GM12878 (cell line): Measurements from ENCODE around the gene RAB8A. TPM values are rescaled to one million over a fixed set of nuclear protein-coding genes. Genes with fewer than 3 reads are reported as not detected.

Experiments
- ATF3 ChIP-seq: IDR thresholded peaks from 2 replicates; pipeline ENCODE4 v1.6.1; 2011; ENCODE audit warnings: low read depth, mild to moderate bottlenecking, low read length, moderate library complexity, borderline replicate concordance; ENCODE audit errors: extremely low read depth
- BACH1 ChIP-seq: fragments of 450-650 bp; IDR thresholded peaks from 2 replicates; pipeline ENCODE4 v1.6.1; 2017; ENCODE audit warnings: mild to moderate bottlenecking, borderline replicate concordance
- BCL11A ChIP-seq: IDR thresholded peaks from 2 replicates; pipeline ENCODE4 v1.6.1; 2011; ENCODE audit warnings: low read depth, low read length
- BHLHE40 ChIP-seq, 2 experiments: fragments of 450-650 bp in 1 of 2; IDR thresholded peaks; 2 replicates each; pipeline ENCODE4 v1.6.1; 2011 to 2017; ENCODE audit warnings: low read depth in 2 of 2, borderline replicate concordance in 1 of 2, improper control_type of control experiment in 1 of 2, low read length in 1 of 2, mild to moderate bottlenecking in 1 of 2
- CBX3 ChIP-seq: fragments of 200-600 bp; sonication (generic); IDR thresholded peaks from 2 replicates; pipeline ENCODE4 v1.6.1; 2016; ENCODE audit warnings: low read depth, borderline replicate concordance
- CHD4 ChIP-seq: fragments of 200-600 bp; sonication (generic); IDR thresholded peaks from 2 replicates; pipeline ENCODE4 v1.6.1; 2016; ENCODE audit warnings: mild to moderate bottlenecking
- CREB1 ChIP-seq: IDR thresholded peaks from 2 replicates; pipeline ENCODE4 v1.6.1; 2012; ENCODE audit warnings: low read depth, mild to moderate bottlenecking, inconsistent platforms
- CREM ChIP-seq: IDR thresholded peaks from 2 replicates; pipeline ENCODE4 v1.6.1; 2014; ENCODE audit warnings: antibody characterized with exemption, low read depth
- CTCF ChIP-seq, 3 experiments: IDR thresholded peaks in 2 of 3; conservative IDR thresholded peaks in 1 of 3; 2 replicates each; pipeline ENCODE4 v1.5.1; 2011; ENCODE audit warnings: low read depth in 3 of 3, low read length in 3 of 3, mild to moderate bottlenecking in 3 of 3, control low read depth in 2 of 3, moderate library complexity in 2 of 3, inconsistent platforms in 1 of 3, mixed read lengths in 1 of 3; ENCODE audit not compliant: control insufficient read depth in 2 of 3, insufficient read depth in 1 of 3; ENCODE audit errors: extremely low read depth in 1 of 3
- E2F4 ChIP-seq: IDR thresholded peaks from 2 replicates; pipeline ENCODE4 v1.6.1; 2012; ENCODE audit warnings: low read depth, low read length, improper control_type of control experiment
- FOS ChIP-seq: IDR thresholded peaks from 3 replicates; pipeline ENCODE4 v1.6.1; 2011; ENCODE audit warnings: borderline replicate concordance; ENCODE audit not compliant: insufficient read length; ENCODE audit errors: extremely low read depth
- HCFC1 ChIP-seq: fragments of 150-350 bp; IDR thresholded peaks from 2 replicates; pipeline ENCODE4 v1.6.1; 2014; ENCODE audit warnings: low read length
- JUNB ChIP-seq: IDR thresholded peaks from 2 replicates; pipeline ENCODE4 v1.6.1; 2016; ENCODE audit warnings: antibody characterized with exemption, mild to moderate bottlenecking
- JUND ChIP-seq: IDR thresholded peaks from 2 replicates; pipeline ENCODE4 v1.6.1; 2012; ENCODE audit warnings: low read depth, mild to moderate bottlenecking, low read length, improper control_type of control experiment, moderate library complexity
- KAT2A ChIP-seq: conservative IDR thresholded peaks from 2 replicates; pipeline ENCODE4 v1.6.1; 2011; ENCODE audit warnings: low read depth, low read length; ENCODE audit not compliant: control insufficient read depth
- NKRF ChIP-seq: fragments of 450-650 bp; conservative IDR thresholded peaks from 2 replicates; pipeline ENCODE4 v1.6.1; 2017; ENCODE audit warnings: mild to moderate bottlenecking, moderate library complexity
- NR2C1 ChIP-seq: fragments of 450-650 bp; IDR thresholded peaks from 2 replicates; pipeline ENCODE4 v1.6.1; 2017; ENCODE audit warnings: antibody characterized with exemption, mild to moderate bottlenecking, moderate library complexity
- POU2F2 ChIP-seq: IDR thresholded peaks from 3 replicates; pipeline ENCODE4 v1.6.1; 2011; ENCODE audit warnings: low read depth, mild to moderate bottlenecking, low read length, borderline replicate concordance
- RUNX3 ChIP-seq: IDR thresholded peaks from 2 replicates; pipeline ENCODE4 v1.6.1; 2012; ENCODE audit warnings: low read length, inconsistent platforms
- SRF ChIP-seq, 2 experiments: IDR thresholded peaks; 2 replicates each; pipeline ENCODE4 v1.6.1; 2011; ENCODE audit warnings: low read depth in 2 of 2, low read length in 2 of 2, mild to moderate bottlenecking in 1 of 2, moderate library complexity in 1 of 2
- SUPT20H ChIP-seq: IDR thresholded peaks from 2 replicates; pipeline ENCODE4 v1.6.1; 2011; ENCODE audit warnings: low read depth, mild to moderate bottlenecking, low read length, moderate library complexity, borderline replicate concordance; ENCODE audit not compliant: control insufficient read depth
- TARDBP ChIP-seq: IDR thresholded peaks from 2 replicates; pipeline ENCODE4 v1.6.1; 2016; ENCODE audit warnings: borderline replicate concordance
- TCF3 ChIP-seq: IDR thresholded peaks from 2 replicates; pipeline ENCODE4 v1.6.1; 2012; ENCODE audit warnings: low read depth, mild to moderate bottlenecking, low read length, borderline replicate concordance; ENCODE audit not compliant: insufficient read depth
- USF2 ChIP-seq: IDR thresholded peaks from 2 replicates; pipeline ENCODE4 v1.6.1; 2011; ENCODE audit warnings: low read depth, low read length, improper control_type of control experiment, borderline replicate concordance
- polyA plus RNA-seq, 11 experiments: library from polyadenylated mRNA; depleted of rRNA in 4 of 11; unstranded in 6 of 11; stranded (reverse) in 5 of 11; fragments of >200 nt; fragmentation: Nextera tagmentation in 4 of 11; fragmentation: Illumina TruSeq in 1 of 11; extraction: Ambion mirVana in 4 of 11; extraction: Trizol in 1 of 11; gene quantifications; 1 replicate in 1 of 11; 2 replicates in 10 of 11; pipeline versions ENCODE4 v1.2.1 to v1.2.3, GENCODE V29; 2011 to 2016; ENCODE audit warnings: inconsistent platforms in 2 of 11, missing spikeins in 2 of 11, low read depth in 1 of 11
- total RNA-seq, 4 experiments: library from RNA; depleted of rRNA in 3 of 4; stranded (reverse); fragments of >200 nt in 3 of 4; fragmentation: Illumina TruSeq in 1 of 4; extraction: Trizol in 1 of 4; gene quantifications; 2 replicates each; pipeline versions ENCODE4 v1.2.1 to v1.2.3, GENCODE V29; 2013 to 2021

The RAB8A gene
- total and polyA plus RNA-seq, 10 of the 15 experiments (the other 5 are each of a cell fraction or from before 2014, with no cell fraction given): 23.9 to 314 (median 185) TPM

- TF ChIP-seq ATF3 (no peak), KAT2A (no peak), CBX3 (no peak), CTCF (IDR thresholded peaks at IDR 0.05 in 2 of 3, conservative IDR thresholded peaks at IDR 0.05 in 1 of 3; ENCODE audit: control insufficient read depth in 2 of 3, extremely low read depth in 1 of 3, insufficient read depth in 1 of 3, low read depth in 3 of 3, low read length in 3 of 3) (no peak), POU2F2 (peak; percentile 73; the same call in 2 of the 3 replicates), NR2C1 (no peak), CREM (peak; percentile 91), BHLHE40 (IDR thresholded peaks at IDR 0.05; ENCODE audit: borderline replicate concordance in 1 of 2, low read depth in 2 of 2, low read length in 1 of 2) (peak; percentile 84 to 86; a peak in 3 of 4 replicates), JUNB (peak; percentile 95), TARDBP (no peak), SRF (IDR thresholded peaks at IDR 0.05; ENCODE audit: low read depth in 2 of 2, low read length in 2 of 2) (0 out of 4 replicates have a peak, but pooled peaks of 1 of the 2 experiments have one; percentile 65), NKRF (peak; percentile 31; the same call in 1 of the 2 replicates), E2F4 (no peak), FOS (no peak), RUNX3 (peak; percentile 95), JUND (peak; percentile 76), BACH1 (peak; percentile 94), USF2 (no peak), CREB1 (peak; percentile 70), BCL11A (peak; percentile 99), SUPT20H (no peak), HCFC1 (no peak; the same call in 1 of the 2 replicates), TCF3 (peak; percentile 98), CHD4 (no peak)
These were observed 6.9 kb downstream of the RAB8A start (continued) for GRCh38 chr19:16118489-16119033.
